Small intestine (tissue), 7 donors: ENCODE results near the gene HRH3. TPM values are rescaled to one million over a fixed set of nuclear protein-coding genes. Genes with fewer than 3 reads are reported as not detected.

ENCODE experiments used
- DNase-seq, 2 donors: peaks; one replicate each; pipeline versions ENCODE4 v3.0.0 to v3.0.0-alpha.2; 2013
- FAIRE-seq: peaks from 2 replicates; lab custom pipeline; 2012; peaks lifted over from hg19 to GRCh38; lab: Jason Lieb, UNC
- H3K27ac ChIP-seq, 3 donors: one replicate each; pipeline ENCODE4 v1.5.1; 2013; ENCODE audit warnings: low read length in 2 of 3, mild to moderate bottlenecking in 2 of 3, control low read depth in 1 of 3, inconsistent platforms in 1 of 3, low read depth in 1 of 3, moderate library complexity in 1 of 3
- H3K27me3 ChIP-seq, 3 donors: one replicate each; pipeline ENCODE4 v1.6.1; 2013; ENCODE audit warnings: low read length in 3 of 3, inconsistent platforms in 1 of 3; ENCODE audit not compliant: control insufficient read depth in 3 of 3, insufficient read depth in 3 of 3
- H3K36me3 ChIP-seq, 3 donors: one replicate each; pipeline ENCODE4 v1.6.1; 2013; ENCODE audit warnings: low read length in 3 of 3, inconsistent platforms in 1 of 3, low read depth in 1 of 3, mild to moderate bottlenecking in 1 of 3, moderate library complexity in 1 of 3; ENCODE audit not compliant: control insufficient read depth in 3 of 3, insufficient read depth in 2 of 3
- H3K4me1 ChIP-seq, 3 donors: one replicate each; pipeline ENCODE4 v1.6.1; 2013; ENCODE audit warnings: low read length in 2 of 3, inconsistent platforms in 1 of 3, low read depth in 1 of 3, mild to moderate bottlenecking in 1 of 3, moderate library complexity in 1 of 3; ENCODE audit not compliant: control insufficient read depth in 3 of 3, insufficient read depth in 2 of 3
- H3K4me3 ChIP-seq, 3 donors: one replicate each; pipeline ENCODE4 v1.5.1; 2013; ENCODE audit warnings: low read length in 3 of 3, control low read depth in 1 of 3, inconsistent platforms in 1 of 3, low read depth in 1 of 3, mild to moderate bottlenecking in 1 of 3, moderate library complexity in 1 of 3
- H3K9me3 ChIP-seq, 2 donors: one replicate each; pipeline ENCODE4 v1.6.1; 2013; ENCODE audit warnings: low read depth in 1 of 2, low read length in 1 of 2; ENCODE audit not compliant: control insufficient read depth in 2 of 2, insufficient read depth in 1 of 2
- WGBS, 3 donors: extraction: QIAGEN DNeasy Blood & Tissue Kit; methylation state at CpG; one replicate each; pipeline ENCODE4 v1.1.7; 2013; 5-methylcytosine and 5-hydroxymethylcytosine counted together
- polyA plus RNA-seq, 4 donors: library from polyadenylated mRNA; stranded (reverse) in 3 of 4; unstranded in 1 of 4; fragments of 200-250 nt in 3 of 4; fragments of 120-200 nt in 1 of 4; gene quantifications; one replicate each; pipeline versions ENCODE4 v1.2.1 to v1.2.3, GENCODE V29; 2013
- donor health status: healthy with polysubstance abuse.
- donor health status: control.
- donor health status: control.
- donor health status: Bipolar disorder and iron deficiency.
- donor health status: healthy.

The HRH3 gene
- polyA plus RNA-seq, 4 donors: 0.06 to 0.31 TPM; not detected in 2

GRCh38 chr20:62171245-62171644 is 48.8 kb downstream of the HRH3 start:
- Histone ChIP-seq H3K4me1 (no peaks in the 10 kb centered on the region), H3K9me3 (no peaks in the 10 kb centered on the region), H3K27me3 (no peaks in the 10 kb centered on the region), H3K4me3 (no peak overlapping the region), H3K36me3 (peaks cover 2 to 61% (median 4%) of the 10 kb centered on the region in 3 donors), H3K27ac (no peak overlapping the region)
- DNase-seq (no peak), FAIRE-seq (no peak)
- WGBS, 3 donors: 78 to 93% (median 86%) methylated on average over 8 of the region's 8 CpGs

GRCh38 chr20:62170536-62170935 is 49.5 kb downstream of the HRH3 start:
- 92 to 95% (median 94%) methylated on average over 9 of the region's 9 CpGs for WGBS, 3 donors
- H3K36me3 ChIP-seq: peaks cover 4 to 63% (median 5%) of the 10 kb centered on the region in 3 donors
- no peak for FAIRE-seq

GRCh38 chr20:62168890-62169435 is 51.1 kb downstream of the HRH3 start:
- DNase-seq: no peak
- Histone ChIP-seq H3K9me3 (no peaks in the 10 kb centered on the region), H3K27ac (no peak overlapping the region), H3K4me1 (no peaks in the 10 kb centered on the region), H3K4me3 (no peak overlapping the region), H3K27me3 (no peaks in the 10 kb centered on the region), H3K36me3 (peaks cover 0 to 64% (median 10%) of the 10 kb centered on the region in 3 donors)
- WGBS, 3 donors: 96 to 97% (median 97%) methylated on average over 23 of the region's 23 CpGs
- no peak for FAIRE-seq

More at GRCh38 chr20:62170536-62170935, 49.5 kb downstream of the HRH3 start:
- H3K4me1 ChIP-seq: no peaks in the 10 kb centered on the region
- no peak overlapping the region for H3K27ac ChIP-seq
- no peaks in the 10 kb centered on the region for H3K9me3 ChIP-seq
- H3K4me3 ChIP-seq: no peak overlapping the region
- no peaks in the 10 kb centered on the region for H3K27me3 ChIP-seq
- no peak for DNase-seq

- Histone ChIP-seq H3K36me3 (peaks cover 0 to 68% (median 12%) of the 10 kb centered on the region in 3 donors), H3K27me3 (no peaks in the 10 kb centered on the region), H3K9me3 (no peaks in the 10 kb centered on the region), H3K27ac (no peak overlapping the region), H3K4me3 (no peak overlapping the region), H3K4me1 (no peaks in the 10 kb centered on the region)
- 87 to 94% (median 93%) methylated on average over 4 of the region's 4 CpGs for WGBS, 3 donors
- DNase-seq: no peak
- FAIRE-seq: no peak
Observed at GRCh38 chr20:62168061-62168460, 52.0 kb downstream of the HRH3 start.

- 85 to 93% (median 89%) methylated on average over 6 of the region's 6 CpGs for WGBS, 3 donors
- Histone ChIP-seq H3K9me3 (no peaks in the 10 kb centered on the region), H3K36me3 (peaks cover 0 to 69% (median 17%) of the 10 kb centered on the region in 3 donors), H3K4me3 (no peak overlapping the region), H3K4me1 (no peaks in the 10 kb centered on the region), H3K27ac (no peak overlapping the region), H3K27me3 (no peaks in the 10 kb centered on the region)
- FAIRE-seq: no peak
- DNase-seq: no peak
Observed at GRCh38 chr20:62167474-62167873, 52.6 kb downstream of the HRH3 start.

GRCh38 chr20:62165762-62166399 is 54.2 kb downstream of the HRH3 start:
- DNase-seq (no peak), FAIRE-seq (no peak)
- no peaks in the 10 kb centered on the region for H3K9me3 ChIP-seq
- 88 to 93% (median 91%) methylated on average over 25 of the region's 25 CpGs for WGBS, 3 donors
- H3K4me1 ChIP-seq: no peaks in the 10 kb centered on the region
- no peak overlapping the region for H3K27ac ChIP-seq
- H3K36me3 ChIP-seq: peaks cover 0 to 77% (median 17%) of the 10 kb centered on the region in 3 donors
- H3K4me3 ChIP-seq: no peak overlapping the region
- no peaks in the 10 kb centered on the region for H3K27me3 ChIP-seq

Other genes starting within 250 kb of the HRH3 start
- gene TAF4, start 154.4 kb downstream of the HRH3 start, polyA plus RNA-seq: 10 to 100 TPM in 1 of 4 donors, 1 to 10 TPM in 3; 4.6 to 18.3 (median 7.9) TPM
- gene LSM14B, start 97.8 kb downstream of the HRH3 start, polyA plus RNA-seq: 10 to 100 TPM; 11.9 to 47.0 (median 18.2) TPM
- 100 to 1,000 TPM; 136 to 378 (median 310) TPM for gene PSMA7, start 76.9 kb downstream of the HRH3 start, polyA plus RNA-seq
- gene SS18L1, start 76.5 kb downstream of the HRH3 start, polyA plus RNA-seq: 10 to 100 TPM in 2 of 4 donors, 1 to 10 TPM in 2; 7.5 to 17.5 (median 11.3) TPM
- 10 to 100 TPM; 24.9 to 39.4 (median 31.5) TPM for gene MTG2, start 37.2 kb downstream of the HRH3 start, polyA plus RNA-seq
- 10 to 100 TPM; 19.9 to 36.9 (median 29.3) TPM for gene OSBPL2, start 18.2 kb upstream of the HRH3 start, polyA plus RNA-seq
- gene ADRM1, start 82.7 kb upstream of the HRH3 start, polyA plus RNA-seq: 10 to 100 TPM; 44.5 to 93.4 (median 88.3) TPM
- gene LAMA5, start 147.0 kb upstream of the HRH3 start, polyA plus RNA-seq: 10 to 100 TPM in 2 of 4 donors, 1 to 10 TPM in 2; 1.3 to 62.8 (median 23.0) TPM
- gene RPS21, start 166.8 kb upstream of the HRH3 start, polyA plus RNA-seq: 1,000 to 10,000 TPM; 2,127 to 8,814 (median 3,344) TPM
- gene CABLES2, start 187.0 kb upstream of the HRH3 start, polyA plus RNA-seq: 1 to 10 TPM; 1.3 to 7.9 (median 3.5) TPM
- 10 to 100 TPM in 3 of 4 donors, 1 to 10 TPM in 1; 8.0 to 28.0 (median 13.5) TPM for gene RBBP8NL, start 207.3 kb upstream of the HRH3 start, polyA plus RNA-seq